Superior temporal gyrus (tissue), 1 donor: ENCODE data around the gene CDHR2.
"Not testable (repeated sequence)": the region's sequence is repeated elsewhere in the genome, so short reads cannot be mapped to it uniquely, and the experiment has no call there.

Experiments
- DNase-seq: peaks from one replicate; pipeline ENCODE4 v3.0.0-alpha.2; 2016; ENCODE audit errors: extremely low spot score

CDHR2 gene

GRCh38 chr5:176565760-176566288, 16.7 kb downstream of the CDHR2 start:
- no peak for DNase-seq

DNA sequence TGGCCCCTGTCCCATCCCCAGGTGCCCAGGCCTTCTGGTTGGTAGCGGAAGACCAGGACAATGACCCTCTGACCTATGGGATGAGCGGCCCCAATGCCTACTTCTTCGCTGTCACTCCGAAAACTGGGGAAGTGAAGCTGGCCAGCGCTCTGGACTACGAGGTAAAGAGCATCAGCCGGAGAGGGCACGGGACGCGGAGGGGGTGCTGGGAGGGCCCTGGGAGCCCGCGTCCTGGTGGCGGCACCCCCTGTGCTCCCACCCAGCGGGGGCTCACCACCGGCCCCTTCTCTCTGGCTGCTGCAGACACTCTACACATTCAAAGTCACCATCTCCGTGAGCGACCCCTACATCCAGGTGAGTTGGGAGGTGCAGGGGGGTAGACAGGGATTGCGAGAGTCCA, 19.5 kb downstream of the CDHR2 start:
- DNase-seq: no peak

DNA sequence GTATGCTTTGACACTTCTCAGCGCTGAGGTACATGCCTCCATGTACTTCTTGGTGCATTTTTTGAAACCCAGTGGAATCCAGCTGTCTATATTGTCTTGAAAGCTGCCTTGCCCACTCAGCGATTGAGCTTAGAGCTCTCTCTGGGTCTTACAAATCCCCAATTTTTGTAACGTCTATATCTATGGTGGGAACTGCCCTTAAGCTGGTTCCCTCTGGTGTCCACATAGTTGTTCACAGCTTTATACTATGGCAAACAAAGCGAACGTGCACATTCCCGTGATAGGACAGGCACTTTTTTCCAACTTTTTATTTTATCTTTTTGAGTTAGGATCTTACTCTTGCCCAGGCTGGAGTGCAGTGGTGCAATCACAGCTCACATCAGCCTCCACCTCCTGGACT, 20.9 kb downstream of the CDHR2 start:
- no peak for DNase-seq

DNA sequence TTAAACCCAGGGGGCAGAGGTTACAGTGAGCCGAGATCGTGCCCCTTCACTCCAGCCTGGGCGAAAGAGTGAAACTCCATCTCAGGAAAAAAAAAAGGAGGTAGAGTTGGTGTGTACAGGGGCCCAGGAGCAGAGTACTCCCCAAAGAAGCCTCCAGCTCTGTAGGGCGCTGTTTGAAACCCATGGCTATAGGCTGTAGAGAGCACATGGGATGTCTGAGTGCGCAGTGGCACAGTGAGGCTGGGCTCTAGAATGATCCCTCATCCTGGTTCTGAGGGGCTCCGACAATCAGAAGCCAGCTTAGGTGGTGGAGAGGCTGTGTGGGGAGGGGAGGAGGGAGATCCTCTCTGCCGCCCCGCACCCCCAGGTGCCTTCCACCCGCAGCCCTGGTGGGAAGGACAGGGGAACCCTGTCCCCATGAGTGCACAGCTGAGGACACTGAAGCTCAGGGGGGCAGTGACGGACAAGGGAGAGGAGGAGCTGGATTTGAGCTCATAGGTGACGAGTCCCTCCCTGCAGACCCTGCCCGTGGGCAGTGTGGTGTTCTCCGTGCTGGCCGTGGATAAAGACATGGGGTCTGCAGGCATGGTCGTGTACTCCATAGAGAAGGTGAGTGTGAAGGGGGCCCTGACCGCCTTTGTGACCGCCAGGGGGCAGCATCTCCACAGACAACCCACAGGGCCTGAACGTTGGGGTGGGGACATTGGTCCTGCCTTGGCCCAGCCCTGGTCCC, 24.6 kb downstream of the CDHR2 start:
- DNase-seq: peak; percentile 79

DNA sequence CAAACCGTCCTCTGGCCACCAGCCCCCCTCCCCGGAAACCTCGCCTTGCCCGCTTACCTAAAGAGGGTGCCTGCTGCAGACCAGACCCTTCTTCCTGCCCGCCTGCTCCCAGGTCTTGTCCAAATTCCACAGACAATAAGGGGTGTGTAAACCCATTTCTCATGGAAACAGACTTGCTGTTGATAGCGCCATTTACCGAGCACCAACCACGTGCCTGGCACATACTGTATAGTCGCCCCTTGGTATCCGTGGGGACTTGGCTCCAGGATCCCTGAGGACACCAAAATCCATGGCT, 25.1 kb downstream of the CDHR2 start:
- DNase-seq: no peak

GRCh38 chr5:176575066-176575465, 25.9 kb downstream of the CDHR2 start:
- no peak for DNase-seq

- DNase-seq: no peak
These were observed 26.6 kb downstream of the CDHR2 start for GRCh38 chr5:176575488-176576422.

- no peak for DNase-seq
These were observed 28.4 kb downstream of the CDHR2 start for GRCh38 chr5:176577312-176578176.

GRCh38 chr5:176578391-176578808, 29.3 kb downstream of the CDHR2 start:
- DNase-seq: no peak

- no peak for DNase-seq
These were observed 30.2 kb downstream of the CDHR2 start for GRCh38 chr5:176579323-176579722.

DNA sequence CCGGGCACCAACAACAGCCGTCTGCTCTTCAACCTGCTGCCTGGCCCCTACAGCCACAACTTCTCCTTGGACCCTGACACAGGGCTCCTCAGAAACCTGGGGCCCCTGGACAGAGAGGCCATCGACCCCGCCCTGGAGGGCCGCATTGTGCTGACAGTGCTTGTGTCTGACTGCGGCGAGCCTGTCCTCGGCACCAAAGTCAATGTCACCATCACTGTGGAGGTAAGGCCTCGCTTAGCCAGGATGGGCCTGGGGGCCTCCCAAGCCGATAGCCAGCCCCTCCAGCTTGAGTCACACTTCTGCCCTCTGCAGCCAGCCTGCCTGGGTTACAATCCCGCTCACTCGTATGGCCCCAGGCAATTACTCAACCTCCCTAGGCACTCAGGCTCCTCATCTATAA, 32.2 kb downstream of the CDHR2 start:
- DNase-seq: no peak

- no peak for DNase-seq
These were observed 33.9 kb downstream of the CDHR2 start for GRCh38 chr5:176583076-176583475.

- DNase-seq: no peak
These were observed 38.3 kb downstream of the CDHR2 start for GRCh38 chr5:176587398-176587797.

GRCh38 chr5:176588297-176588696, 39.2 kb downstream of the CDHR2 start:
- DNase-seq: no peak

GRCh38 chr5:176589039-176589769, 40.1 kb downstream of the CDHR2 start:
- DNase-seq: no peak

GRCh38 chr5:176590035-176590717, 41.0 kb downstream of the CDHR2 start:
- DNase-seq: no peak

GRCh38 chr5:176591667-176592066, 42.5 kb downstream of the CDHR2 start:
- DNase-seq: not testable (repeated sequence)

- DNase-seq: no peak
These were observed 43.4 kb downstream of the CDHR2 start for GRCh38 chr5:176592573-176592972.

DNA sequence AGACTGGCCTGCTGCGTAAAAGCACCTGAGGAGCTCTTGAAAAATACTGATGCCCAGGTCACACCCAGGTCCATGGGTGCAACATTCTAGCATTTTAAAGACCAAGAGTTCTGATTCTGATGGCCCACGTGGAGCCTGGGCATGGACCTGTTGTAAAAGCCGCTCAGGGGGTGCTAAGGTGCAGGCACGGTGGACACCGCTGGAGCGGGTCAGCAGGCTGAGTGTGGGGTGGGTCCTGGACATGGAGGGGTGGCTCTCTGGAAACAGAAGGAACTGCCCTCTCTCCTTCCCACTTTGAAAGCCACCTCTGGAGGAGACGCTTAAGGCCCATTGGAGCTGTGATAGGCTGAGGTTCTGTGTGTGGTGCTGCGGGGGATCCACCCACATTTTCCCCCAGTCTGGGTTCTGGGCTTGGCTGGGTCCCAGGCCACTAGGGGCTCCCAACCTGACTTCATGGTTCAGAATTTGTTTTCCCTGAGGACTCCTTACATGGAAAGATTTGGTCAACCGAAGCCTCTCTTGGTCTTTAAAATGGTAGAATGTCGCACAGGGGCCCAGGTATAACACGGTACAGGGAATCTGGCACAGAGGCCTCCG, 44.2 kb downstream of the CDHR2 start:
- no peak for DNase-seq

- no peak for DNase-seq
These were observed 45.4 kb downstream of the CDHR2 start for GRCh38 chr5:176594554-176594953.
